ENCODE data around the gene C12orf43.

The C12orf43 gene

DNA sequence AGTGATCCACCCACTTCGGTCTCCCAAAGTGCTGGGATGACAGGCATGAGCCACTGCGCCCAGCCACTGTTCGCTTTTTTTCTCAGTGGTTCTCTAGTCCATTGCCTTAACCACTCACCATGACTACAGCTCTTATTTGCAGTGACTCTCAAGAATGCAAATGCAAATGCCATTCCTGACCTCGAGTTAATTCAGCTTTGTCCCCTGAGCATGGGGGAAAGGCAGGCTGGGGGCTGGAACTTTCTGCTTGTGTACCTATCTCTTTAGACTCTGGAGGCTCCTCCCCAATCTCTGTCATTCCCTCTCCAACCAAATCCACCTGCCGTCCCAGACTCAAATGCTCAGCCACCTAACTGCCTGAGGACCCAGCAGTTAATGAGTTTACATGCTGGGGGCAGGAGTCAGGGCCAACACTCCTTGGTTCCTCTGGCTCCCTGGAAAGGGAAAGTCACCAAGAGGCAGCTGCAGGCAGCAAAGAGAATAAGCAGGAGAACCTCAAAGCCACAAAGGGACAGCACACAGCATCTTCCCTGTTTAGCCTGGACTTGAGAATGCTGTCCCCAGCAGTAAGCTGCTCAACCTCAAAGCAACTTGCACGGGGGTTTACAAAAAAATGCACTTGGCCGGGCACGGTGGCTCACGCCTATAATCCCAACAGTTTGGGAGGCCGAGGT is 43.3 kb downstream of the C12orf43 start:
- DNase-seq = no peak

DNA sequence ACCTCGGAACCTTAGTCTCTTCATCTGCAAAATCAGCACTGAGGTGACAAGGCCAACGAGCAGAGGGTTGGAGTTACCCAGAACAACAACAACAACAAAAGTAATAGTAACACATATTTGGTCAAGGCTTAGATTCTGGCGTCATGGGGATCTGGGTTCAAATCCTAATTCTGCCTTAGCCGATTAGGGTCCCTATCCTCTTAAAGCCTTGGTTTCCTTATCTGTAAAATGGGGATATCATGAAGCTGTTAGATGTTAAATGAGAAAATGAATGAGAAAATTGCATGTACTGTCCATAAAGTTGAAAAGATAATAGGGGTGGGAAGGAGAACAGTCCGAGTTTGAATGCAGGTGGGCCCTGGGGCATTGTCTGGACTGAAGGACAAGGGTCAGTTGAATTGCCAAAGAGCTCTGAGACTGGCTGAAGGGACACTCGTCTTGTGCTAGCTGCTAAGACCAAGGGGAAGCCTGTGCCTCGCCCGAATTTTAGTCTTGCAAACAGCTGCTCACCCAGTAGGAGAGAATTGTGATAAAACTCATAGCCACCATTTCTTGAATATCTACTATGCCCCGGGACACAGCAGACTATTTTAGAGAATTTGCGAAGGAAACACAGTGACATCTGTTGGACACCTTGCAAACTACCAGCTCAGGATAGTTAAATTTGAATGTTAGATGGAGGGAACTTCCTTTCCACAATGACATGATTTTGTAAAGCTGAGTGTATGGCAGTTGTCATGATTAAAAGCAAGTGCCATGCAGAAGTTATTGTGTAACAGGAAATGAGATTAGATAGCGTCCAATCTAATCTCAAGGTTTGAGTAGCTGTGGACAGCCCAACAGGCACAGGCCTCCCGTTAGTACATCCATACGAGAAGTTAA is 44.7 kb downstream of the C12orf43 start:
- peak; percentile 21 for DNase-seq

DNA sequence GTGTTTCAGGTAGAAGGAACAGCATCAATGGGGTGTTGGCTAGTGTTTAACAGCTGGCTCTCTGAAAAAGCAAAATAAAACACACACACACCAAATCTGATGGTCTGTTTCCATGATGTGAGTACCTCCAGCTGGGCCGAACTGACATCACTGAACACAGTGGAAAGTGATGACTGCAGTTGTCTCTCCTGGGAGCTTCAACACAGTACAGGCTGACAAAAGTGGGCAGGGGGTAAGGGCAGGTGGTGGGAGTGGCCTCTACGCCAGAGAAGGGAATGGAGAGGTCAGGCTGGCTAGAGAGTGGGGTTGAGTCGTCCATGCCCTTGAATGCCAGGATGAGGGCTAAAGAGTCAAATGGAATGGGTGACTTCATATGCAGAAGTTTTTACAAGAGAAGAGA is 46.0 kb downstream of the C12orf43 start:
- no peak for DNase-seq

DNA sequence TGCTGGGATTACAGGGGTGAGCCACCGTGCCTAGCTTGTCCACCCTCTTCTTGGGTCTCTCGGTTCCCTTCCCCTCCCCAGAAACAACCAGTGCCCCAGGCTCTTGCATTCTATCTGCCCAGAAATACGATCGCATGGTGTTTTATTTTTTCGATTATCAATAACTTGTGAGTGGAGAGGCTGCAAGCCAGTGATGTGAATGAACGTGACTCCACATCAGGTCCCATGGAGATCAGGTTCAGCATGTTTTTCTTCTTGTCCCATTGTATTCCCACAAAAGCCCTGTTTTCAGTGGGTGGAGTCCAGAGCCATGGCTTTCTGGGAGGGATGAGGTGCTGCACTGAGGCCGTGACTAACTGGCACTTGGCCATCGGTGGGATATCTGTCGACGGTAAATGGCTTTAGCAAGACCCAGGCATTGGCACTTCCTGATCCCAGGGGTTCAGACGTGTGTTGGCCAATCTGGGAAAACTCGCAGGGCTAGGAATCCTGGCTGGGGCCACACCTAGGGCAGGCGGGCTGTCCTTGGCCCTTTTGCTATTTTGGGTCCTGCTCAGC is 50.7 kb downstream of the C12orf43 start:
- DNase-seq = no peak

DNA sequence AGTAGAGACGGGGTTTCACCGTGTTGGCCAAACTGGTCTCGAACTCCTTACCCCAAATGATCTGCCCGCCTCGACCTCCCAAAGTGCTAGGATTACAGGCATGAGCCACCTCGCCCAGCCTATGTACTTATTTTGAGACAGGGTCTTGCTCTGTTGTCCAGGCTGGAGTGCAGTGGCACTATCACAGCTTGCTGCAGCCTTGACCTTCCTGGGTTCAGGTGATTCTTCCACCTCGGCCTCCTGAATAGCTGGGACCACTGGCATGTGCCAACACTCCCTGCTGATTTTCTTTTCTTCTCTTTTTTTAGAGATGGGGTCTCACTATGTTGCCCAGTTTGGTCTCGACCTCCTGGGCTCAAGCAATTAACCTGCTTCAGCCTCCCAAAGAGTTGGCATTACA is 52.0 kb downstream of the C12orf43 start:
- no peak for DNase-seq

DNA sequence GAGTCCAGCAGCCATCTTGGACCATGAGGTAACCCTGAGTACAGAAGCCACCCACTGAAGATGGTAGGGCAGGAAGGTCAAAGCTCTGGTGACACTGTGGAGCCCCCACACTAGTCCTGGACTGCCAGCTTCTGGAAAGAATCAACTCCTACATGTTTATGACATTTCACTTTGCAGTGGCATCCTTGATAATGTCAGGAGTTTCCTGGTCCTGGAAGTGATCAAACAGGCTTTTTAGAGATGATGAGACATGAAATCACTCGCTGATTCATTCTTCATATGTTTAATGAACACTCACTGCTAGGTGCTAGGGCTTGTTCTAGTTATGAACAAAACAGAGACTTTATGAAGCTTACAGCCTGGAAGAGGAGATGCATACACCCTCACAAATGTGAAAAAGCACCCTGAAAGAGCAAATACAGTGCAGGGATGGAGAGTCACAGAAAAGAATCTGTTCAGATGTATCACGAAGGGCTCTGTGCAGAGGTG is 53.7 kb downstream of the C12orf43 start:
- no peak for DNase-seq

DNA sequence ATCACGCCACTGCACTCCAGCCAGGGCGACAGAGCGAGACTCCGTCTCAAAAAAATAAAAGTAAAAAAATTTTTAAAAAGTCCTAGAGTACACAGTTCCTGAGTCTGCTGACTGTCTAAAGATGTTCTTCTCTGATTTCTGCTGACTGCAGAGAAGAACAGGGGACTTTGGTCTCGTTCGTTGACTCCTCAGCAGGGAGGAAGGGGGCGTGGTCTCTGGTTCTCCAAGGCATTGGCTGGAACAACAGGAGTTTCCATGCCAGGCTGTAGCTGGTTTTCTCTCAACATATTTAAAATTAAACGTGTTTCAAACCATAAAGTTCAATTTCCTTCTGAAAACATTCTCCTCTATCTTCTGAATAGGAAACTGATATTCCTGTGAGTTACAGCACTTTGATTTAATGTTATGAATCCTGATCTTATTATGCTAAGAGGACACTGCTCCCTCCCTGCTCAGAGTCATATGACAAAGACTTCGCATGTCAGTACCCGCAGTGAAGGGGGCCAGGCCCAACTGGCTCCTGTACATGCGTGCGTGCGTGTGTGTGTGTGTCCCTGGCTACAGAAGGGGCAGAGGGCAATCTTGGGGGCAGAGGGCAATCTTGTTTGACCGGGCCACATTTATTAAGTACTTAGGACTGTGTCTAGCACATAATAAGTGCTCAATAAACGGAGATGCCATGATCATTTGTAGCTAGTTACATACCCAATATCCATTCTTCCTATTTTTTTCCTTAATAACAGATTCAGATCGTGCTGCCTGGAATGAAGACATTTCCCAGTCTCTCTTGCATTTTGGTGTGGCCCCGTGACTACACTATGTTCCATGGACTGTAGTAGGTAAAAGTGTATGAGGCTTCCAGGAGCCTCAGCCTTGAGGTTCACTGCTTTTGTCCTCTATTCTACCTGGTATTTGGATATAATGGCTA is 54.4 kb downstream of the C12orf43 start:
- DNase-seq = no peak

DNA sequence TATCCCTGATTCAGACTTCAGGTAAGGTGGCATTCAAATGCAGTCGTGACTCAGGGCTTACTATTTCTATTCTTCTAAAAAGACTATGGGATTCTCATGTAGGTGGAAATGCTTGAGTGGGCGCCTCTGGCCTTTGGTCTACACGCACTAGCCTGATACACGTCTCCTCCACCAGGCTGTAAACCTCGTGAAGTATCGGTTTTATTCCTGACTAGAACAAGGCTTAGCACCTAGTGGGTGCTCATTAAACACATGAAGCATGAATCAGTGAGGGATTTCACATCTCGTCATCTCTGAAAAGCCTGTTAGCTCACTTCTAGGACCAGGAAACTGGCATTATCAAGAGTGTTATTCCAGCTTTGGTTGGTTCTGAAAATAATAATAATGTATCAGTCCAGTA is 55.6 kb downstream of the C12orf43 start:
- DNase-seq = no peak

DNA sequence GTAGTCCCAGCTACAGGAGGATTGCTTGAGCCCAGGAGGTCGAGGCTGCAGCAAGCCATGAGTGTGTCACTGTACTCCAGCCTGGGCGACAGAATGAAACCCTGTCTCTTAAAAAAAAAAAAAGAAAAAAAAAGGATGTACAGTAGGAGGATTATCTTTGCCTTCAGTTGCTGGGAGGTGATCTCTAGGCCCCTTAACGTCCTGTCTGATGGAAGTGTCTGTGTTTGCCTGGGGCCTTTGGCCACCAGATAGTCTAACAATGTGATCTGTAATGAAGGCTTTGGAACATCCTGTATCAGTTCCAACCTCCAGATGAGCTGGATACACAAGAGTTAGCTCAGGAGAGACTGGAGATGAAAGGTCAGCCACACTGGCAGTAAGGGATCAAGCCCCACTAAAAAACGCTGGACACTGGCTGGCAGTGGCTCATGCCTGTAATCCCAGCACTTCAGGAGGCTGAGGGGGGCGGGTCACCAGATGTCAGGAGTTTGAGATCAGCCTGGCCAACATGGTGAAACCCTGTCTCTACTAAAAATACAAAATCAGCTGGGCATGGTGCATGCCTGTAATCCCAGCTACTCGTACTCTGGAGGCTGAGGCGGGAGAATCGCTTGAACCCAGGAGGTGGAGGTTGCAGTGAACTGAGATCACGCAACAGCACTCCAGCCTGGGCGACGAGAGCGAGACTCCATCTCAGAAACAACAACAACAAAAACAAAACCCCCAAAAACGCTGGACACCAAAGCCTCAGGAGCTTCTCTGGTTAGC is 57.0 kb downstream of the C12orf43 start:
- DNase-seq = no peak

DNA sequence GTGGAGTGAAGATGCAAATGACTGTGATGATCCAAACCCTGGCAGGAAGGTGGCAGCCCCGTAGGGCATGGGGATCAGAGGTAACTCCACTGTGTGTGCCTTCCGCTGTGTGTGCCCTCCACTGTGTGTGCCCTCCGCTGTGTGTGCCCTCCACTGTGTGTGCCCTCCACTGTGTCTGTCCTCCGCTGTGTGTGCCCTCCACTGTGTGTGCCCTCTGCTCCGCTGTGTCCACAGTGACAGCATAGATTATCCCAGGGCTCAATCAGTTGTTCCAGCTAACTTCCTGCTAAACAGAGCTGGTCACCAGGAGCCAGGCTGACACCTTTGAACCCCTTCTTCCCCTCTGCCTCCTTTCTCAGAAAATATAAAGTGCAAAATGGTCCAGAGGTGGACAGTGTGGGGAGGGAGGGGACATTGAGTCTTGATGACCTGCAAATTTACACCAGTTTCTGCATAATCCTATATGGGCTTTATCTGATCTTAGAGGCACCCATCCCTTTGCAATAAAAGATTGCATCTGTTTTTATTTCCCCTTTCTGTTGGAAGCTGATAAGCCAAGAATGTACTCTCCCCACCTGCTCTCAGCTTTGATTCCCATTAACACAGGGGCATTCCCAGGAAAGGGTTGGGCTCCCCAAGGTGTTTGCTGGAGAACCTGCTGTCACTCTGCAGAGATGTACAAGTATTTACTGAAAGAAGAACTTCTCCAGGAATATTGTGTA is 59.5 kb downstream of the C12orf43 start:
- DNase-seq = no peak

DNA sequence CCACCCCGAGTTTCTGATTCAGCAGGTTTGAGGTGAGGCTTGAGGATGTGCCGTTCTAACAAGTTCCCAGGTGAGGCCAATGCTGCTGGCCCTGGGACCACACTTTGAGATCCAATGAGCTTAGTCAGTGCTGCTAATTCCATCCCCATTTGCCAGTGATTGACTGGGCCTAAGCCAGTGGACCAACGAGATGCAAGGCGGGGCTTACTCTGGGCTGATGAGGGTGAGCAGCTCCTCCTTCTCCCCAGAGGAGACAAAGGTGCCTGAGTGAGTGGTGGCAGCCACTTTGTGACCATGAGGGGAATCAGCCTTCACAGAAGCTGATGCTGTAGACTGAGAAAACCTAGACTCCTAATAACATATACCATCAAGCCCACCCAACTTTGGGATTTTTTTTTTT is 61.1 kb downstream of the C12orf43 start:
- DNase-seq = no peak

DNA sequence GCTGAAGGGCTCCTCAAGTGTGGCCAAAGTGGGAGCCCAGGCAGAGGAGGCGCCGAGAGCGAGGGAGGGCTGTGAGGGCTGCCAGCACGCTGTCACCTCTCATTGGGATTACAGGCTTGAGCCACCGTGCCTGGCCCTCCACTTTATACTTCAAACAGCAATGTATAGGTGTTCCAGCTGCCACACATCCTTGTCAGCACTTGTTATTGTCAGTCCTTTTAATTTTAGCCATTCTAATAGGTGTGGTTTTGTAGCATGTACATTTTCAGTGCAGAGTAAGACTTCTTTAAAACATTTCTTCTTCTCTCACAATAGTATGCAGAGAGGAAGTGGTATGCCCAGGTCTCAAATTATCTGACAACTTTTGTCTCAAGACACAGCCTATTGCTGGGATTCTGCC is 65.5 kb downstream of the C12orf43 start:
- DNase-seq = no peak

Measured in NCI-H1436 (cell line).